Neural progenitor cell (in vitro differentiated cells): ENCODE results near the gene CCDC183. TPM values are rescaled to one million over a fixed set of nuclear protein-coding genes. Genes with fewer than 3 reads are reported as not detected.
"Not testable (repeated sequence)": the region's sequence is repeated elsewhere in the genome, so short reads cannot be mapped to it uniquely, and the experiment has no call there.

Source experiments
- DNase-seq: peaks from one replicate; pipeline ENCODE4 v3.0.0-alpha.2; 2016; ENCODE audit warnings: low spot score
- H2AFZ ChIP-seq: fragments of 200-600 bp; sonication (generic); replicated peaks from 2 replicates; pipeline ENCODE4 v1.6.1; 2016; ENCODE audit warnings: antibody characterized with exemption
- H3F3A ChIP-seq: fragments of 200-600 bp; sonication (generic); 2 replicates; pipeline ENCODE4 v1.6.1; 2016; ENCODE audit warnings: antibody characterized with exemption, low read depth
- H3K27ac ChIP-seq: fragments of 200-600 bp; sonication (generic); 2 replicates; pipeline ENCODE4 v1.5.1; 2016; ENCODE audit warnings: mild to moderate bottlenecking
- H3K27me3 ChIP-seq: fragments of 200-600 bp; sonication (generic); 2 replicates; pipeline ENCODE4 v1.6.1; 2016; ENCODE audit warnings: mild to moderate bottlenecking, moderate library complexity
- H3K36me3 ChIP-seq: fragments of 200-600 bp; sonication (generic); 2 replicates; pipeline ENCODE4 v1.5.1; 2016
- H3K4me1 ChIP-seq: fragments of 200-600 bp; sonication (generic); 2 replicates; pipeline ENCODE4 v1.6.1; 2016; ENCODE audit warnings: mixed run types
- H3K4me2 ChIP-seq: fragments of 200-600 bp; sonication (generic); 2 replicates; pipeline ENCODE4 v1.6.1; 2016
- H3K4me3 ChIP-seq: fragments of 200-600 bp; sonication (generic); 2 replicates; pipeline ENCODE4 v1.5.1; 2016
- H3K79me2 ChIP-seq: fragments of 200-600 bp; sonication (generic); 2 replicates; pipeline ENCODE4 v1.6.1; 2016; ENCODE audit warnings: low read depth
- H3K9ac ChIP-seq: fragments of 200-600 bp; sonication (generic); 2 replicates; pipeline ENCODE4 v1.6.1; 2016
- H3K9me3 ChIP-seq: fragments of 200-600 bp; sonication (generic); 2 replicates; pipeline ENCODE4 v1.5.1; 2016; ENCODE audit warnings: low read depth
- H4K20me1 ChIP-seq: fragments of 200-600 bp; sonication (generic); 2 replicates; pipeline ENCODE4 v1.6.1; 2016; ENCODE audit warnings: low read depth
- H3K27ac Mint-ChIP-seq: 3 replicates; pipeline ENCODE4 v1.8.0; 2021; ENCODE audit warnings: mixed read lengths
- H3K27me3 Mint-ChIP-seq: 2 replicates; pipeline ENCODE4 v1.8.0; 2022; ENCODE audit warnings: low read depth, mild to moderate bottlenecking, inconsistent platforms, moderate library complexity, mixed read lengths; ENCODE audit not compliant: insufficient read depth
- H3K36me3 Mint-ChIP-seq: 3 replicates; pipeline ENCODE4 v1.8.0; 2021; ENCODE audit warnings: mixed read lengths
- H3K4me1 Mint-ChIP-seq: 3 replicates; pipeline ENCODE4 v1.8.0; 2021; ENCODE audit warnings: mixed read lengths
- H3K4me3 Mint-ChIP-seq: 3 replicates; pipeline ENCODE4 v1.8.0; 2021; ENCODE audit warnings: mild to moderate bottlenecking, moderate library complexity, mixed read lengths
- H3K9me3 Mint-ChIP-seq: 3 replicates; pipeline ENCODE4 v1.8.0; 2020; ENCODE audit warnings: mixed read lengths
- CTCF ChIP-seq: fragments of 200-600 bp; sonication (generic); IDR thresholded peaks from 2 replicates; pipeline ENCODE4 v1.5.1; 2017; ENCODE audit warnings: antibody characterized with exemption, mild to moderate bottlenecking
- EZH2 ChIP-seq: fragments of 200-600 bp; sonication (generic); IDR thresholded peaks from 2 replicates; pipeline ENCODE4 v1.6.1; 2017; ENCODE audit warnings: antibody characterized with exemption, mild to moderate bottlenecking, moderate library complexity
- EZH2phosphoT487 ChIP-seq: fragments of 200-600 bp; sonication (generic); IDR thresholded peaks from 2 replicates; pipeline ENCODE4 v1.6.1; 2017; ENCODE audit warnings: antibody characterized with exemption
- total RNA-seq: library from RNA; depleted of rRNA; stranded (reverse); fragments of >200 nt; gene quantifications from 2 replicates; pipeline ENCODE4 v1.2.3, GENCODE V29; 2015; ENCODE audit warnings: low replicate concordance

Gene CCDC183
- total RNA-seq, 1 donor from 2014 or later = 0.84 TPM

DNA sequence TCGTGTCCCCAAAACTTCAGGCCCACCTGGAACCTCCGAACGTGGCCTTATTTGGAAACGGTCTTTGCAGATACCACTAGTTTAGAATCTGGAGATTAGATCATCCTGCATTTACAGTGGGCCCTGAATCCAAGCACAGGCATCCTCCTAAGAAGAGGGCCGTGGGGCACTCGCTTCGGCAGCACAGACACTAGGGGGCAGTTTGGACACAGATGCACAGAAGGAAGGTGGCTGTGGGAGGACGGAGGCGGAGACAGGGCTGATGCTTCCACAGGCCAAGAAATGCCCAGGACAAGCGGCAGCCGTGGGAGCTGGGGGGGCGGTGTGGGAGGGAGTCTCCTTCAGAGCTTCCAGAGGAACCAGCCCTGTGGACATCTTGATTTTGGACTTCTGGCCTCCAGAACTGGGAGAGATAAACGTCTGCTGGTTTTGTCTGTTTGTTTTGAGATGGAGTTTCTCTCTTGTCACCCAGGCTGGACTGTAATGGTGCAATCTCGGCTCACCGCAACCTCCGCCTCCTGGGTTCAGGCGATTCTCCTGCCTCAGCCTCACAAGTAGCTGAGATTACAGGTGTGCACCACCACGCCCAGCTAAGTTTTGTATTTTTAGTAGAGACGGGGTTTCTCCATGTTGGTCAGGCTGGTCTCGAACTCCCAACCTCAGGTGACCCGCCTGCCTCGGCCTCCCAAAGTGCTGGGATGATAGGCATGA lies 35.1 kb upstream of the CCDC183 start:
- not testable (repeated sequence) for H3K27me3 Mint-ChIP-seq, H3K9me3 Mint-ChIP-seq, H3K4me1 ChIP-seq, H3K79me2 ChIP-seq, H4K20me1 ChIP-seq, H3K9ac ChIP-seq, H3K27ac ChIP-seq, H3K36me3 Mint-ChIP-seq, H3K36me3 ChIP-seq, H3K9me3 ChIP-seq, H3K27me3 ChIP-seq, H3K4me3 ChIP-seq
- H3K27ac Mint-ChIP-seq = peak overlapping the region; percentile 98
- DNase-seq = peak; percentile 79
- peaks cover 19% of the 10 kb centered on the region for H3K4me1 Mint-ChIP-seq
- peaks cover 15% of the 10 kb centered on the region for H3F3A ChIP-seq
- H2AFZ ChIP-seq = peak overlapping the region; percentile 83
- peak; percentile 63 for TF ChIP-seq CTCF
- H3K4me2 ChIP-seq = peak overlapping the region; percentile 8
- H3K4me3 Mint-ChIP-seq = peak overlapping the region; percentile 57

DNA sequence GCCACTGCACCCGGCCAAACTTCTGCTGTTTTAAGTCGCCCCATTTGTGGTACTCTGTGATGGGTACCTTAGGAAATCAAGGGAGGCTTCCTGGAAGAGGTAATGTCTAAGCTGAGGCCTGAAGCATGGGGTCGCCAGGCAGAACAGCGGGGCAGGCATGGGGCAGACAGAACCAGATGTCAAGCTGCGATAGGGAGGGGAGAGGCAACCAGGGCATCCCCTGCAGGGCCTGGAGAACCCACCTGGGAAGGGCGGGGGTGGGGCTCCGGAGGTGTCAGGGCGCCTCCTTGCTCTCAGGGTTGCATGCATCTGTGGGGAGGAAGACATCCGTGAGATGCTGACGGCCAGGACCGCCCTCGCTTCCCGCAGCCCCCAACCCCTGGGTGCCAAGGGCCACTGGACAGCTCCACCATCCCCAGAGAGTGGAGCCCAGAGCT lies 34.6 kb upstream of the CCDC183 start:
- no peak overlapping the region for H3K27ac ChIP-seq
- H3K4me2 ChIP-seq = no peak overlapping the region
- H3K27me3 Mint-ChIP-seq = no peaks in the 10 kb centered on the region
- no peak overlapping the region for H3K9ac ChIP-seq
- H3K4me3 Mint-ChIP-seq = peak overlapping the region; percentile 57
- no peaks in the 10 kb centered on the region for H3K36me3 Mint-ChIP-seq
- DNase-seq = no peak
- H3K27ac Mint-ChIP-seq = peak overlapping the region; percentile 98
- TF ChIP-seq CTCF = no peak
- no peak for TF ChIP-seq EZH2
- no peak for TF ChIP-seq EZH2phosphoT487
- peaks cover 10% of the 10 kb centered on the region for H3K4me1 ChIP-seq
- no peak overlapping the region for H2AFZ ChIP-seq
- H3K79me2 ChIP-seq = no peaks in the 10 kb centered on the region
- H3K27me3 ChIP-seq = peaks cover 2% of the 10 kb centered on the region
- H3K4me1 Mint-ChIP-seq = peaks cover 19% of the 10 kb centered on the region
- H3F3A ChIP-seq = peaks cover 17% of the 10 kb centered on the region
- H3K4me3 ChIP-seq = no peak overlapping the region
- no peaks in the 10 kb centered on the region for H3K36me3 ChIP-seq
- H3K9me3 Mint-ChIP-seq = peaks cover under 1% of the 10 kb centered on the region
- no peaks in the 10 kb centered on the region for H3K9me3 ChIP-seq
- H4K20me1 ChIP-seq = no peaks in the 10 kb centered on the region

GRCh38 chr9:136762221-136762691 lies 33.9 kb upstream of the CCDC183 start:
- Histone ChIP-seq H3K27ac (no peak overlapping the region), H3K9me3 (no peaks in the 10 kb centered on the region), H4K20me1 (no peaks in the 10 kb centered on the region), H3F3A (peaks cover 17% of the 10 kb centered on the region), H3K36me3 (no peaks in the 10 kb centered on the region), H3K4me2 (no peak overlapping the region), H3K4me3 (no peak overlapping the region), H3K9ac (no peak overlapping the region), H3K27me3 (peaks cover 9% of the 10 kb centered on the region), H3K79me2 (no peaks in the 10 kb centered on the region), H3K4me1 (peaks cover 10% of the 10 kb centered on the region), H2AFZ (no peak overlapping the region)
- no peaks in the 10 kb centered on the region for H3K36me3 Mint-ChIP-seq
- no peak for DNase-seq
- H3K9me3 Mint-ChIP-seq = no peaks in the 10 kb centered on the region
- H3K27me3 Mint-ChIP-seq = no peaks in the 10 kb centered on the region
- no peak overlapping the region for H3K4me3 Mint-ChIP-seq
- no peak overlapping the region for H3K27ac Mint-ChIP-seq
- no peak for TF ChIP-seq EZH2phosphoT487
- no peak for TF ChIP-seq CTCF
- TF ChIP-seq EZH2 = no peak
- peaks cover 24% of the 10 kb centered on the region for H3K4me1 Mint-ChIP-seq
